ENCODE measurements around the gene IGFBP2.

GRCh38 chr2:216608525-216608924 is 24.7 kb upstream of the IGFBP2 start:
- TF ChIP-seq CTCF (IDR thresholded peaks at IDR 0.05) (no peak), TCF7L2 (IDR thresholded peaks at IDR 0.05; ENCODE audit: low read depth, low read length) (no peak), POLR2AphosphoS5 (IDR thresholded peaks at IDR 0.05; ENCODE audit: low read depth, low read length) (no peak), SIN3A (IDR thresholded peaks at IDR 0.05; ENCODE audit: borderline replicate concordance, insufficient read depth, low read depth, low read length) (no peak), REST (IDR thresholded peaks at IDR 0.05; ENCODE audit: insufficient read depth in 1 of 2, low read depth in 2 of 2, low read length in 1 of 2) (no peak)
